Measurements from ENCODE around the gene LAMB2.

LAMB2 gene

DNA sequence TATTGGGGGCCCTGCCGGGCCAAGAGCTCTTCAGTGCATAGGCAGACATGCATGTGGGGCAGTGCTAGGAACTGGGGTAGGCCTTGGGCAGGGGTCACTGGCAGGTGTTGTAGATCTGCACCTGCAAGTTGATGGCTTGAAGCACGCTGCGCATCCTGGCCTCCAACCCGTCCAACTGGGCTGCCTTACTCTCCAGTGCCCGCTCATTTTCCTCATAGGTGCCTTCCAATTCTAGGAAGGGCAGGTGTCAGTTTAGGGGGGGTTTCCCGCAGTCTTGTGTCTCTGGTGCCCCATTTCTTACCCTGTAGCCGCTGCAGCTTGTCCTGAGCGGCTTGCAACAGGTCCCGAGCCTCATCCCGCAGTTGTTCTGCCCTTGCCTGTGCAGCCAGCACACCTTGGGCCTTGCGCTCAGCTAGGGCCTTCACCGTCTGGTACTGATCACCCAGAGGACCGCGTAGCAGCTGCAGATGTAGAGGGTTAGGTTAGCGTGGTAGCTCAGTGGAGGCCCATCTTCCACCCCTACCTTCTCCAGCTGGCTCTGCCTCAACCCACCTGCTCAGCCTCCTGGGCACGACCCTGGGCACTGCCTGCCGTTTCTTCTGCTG, 11.6 kb downstream of the LAMB2 start:
- DNase-seq (ENCODE audit: low read depth in 2 of 2): no peak

DNA sequence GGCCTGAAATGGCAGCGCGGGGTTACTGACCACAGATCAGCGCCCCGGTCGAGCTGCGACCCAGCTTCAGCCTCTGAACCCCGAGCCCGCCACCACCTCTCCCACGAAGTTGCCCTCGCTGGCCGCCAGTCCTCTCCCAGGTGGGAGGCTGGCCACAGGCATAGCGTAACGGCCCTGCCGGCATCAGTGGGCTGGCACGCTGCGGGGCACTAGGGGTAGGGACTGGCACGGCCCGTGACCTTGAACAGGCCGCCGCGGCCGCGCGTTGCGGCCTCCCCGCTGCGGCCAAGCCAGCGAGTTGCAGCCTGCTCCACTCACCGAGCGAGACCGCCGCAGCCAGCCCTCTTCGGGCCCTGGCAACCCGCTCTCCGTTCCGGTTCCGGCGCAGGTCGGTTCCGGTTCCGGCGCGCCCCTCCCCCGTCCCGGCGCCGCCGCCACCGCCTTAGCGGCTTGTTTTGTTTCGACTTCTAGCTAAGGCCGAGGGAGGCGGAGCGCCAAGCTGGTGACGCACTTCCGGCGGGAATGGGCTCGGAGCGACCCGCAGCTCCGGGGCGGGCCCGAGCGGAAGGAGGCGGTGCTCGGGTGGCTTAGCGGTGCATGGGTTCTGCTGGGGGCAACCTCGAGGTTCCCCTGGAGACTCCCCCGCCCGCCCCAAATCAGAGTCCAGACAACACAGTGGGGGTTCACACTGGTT, 12.3 kb downstream of the LAMB2 start, which contains the start of gene USP19:
Gene USP19 (minus strand): TSS at position 386 of the 694 bp plus-strand sequence. CDS start 1,678 bp downstream, outside the sequence.
- peak; percentile 83 for DNase-seq (ENCODE audit: low read depth in 2 of 2)

DNA sequence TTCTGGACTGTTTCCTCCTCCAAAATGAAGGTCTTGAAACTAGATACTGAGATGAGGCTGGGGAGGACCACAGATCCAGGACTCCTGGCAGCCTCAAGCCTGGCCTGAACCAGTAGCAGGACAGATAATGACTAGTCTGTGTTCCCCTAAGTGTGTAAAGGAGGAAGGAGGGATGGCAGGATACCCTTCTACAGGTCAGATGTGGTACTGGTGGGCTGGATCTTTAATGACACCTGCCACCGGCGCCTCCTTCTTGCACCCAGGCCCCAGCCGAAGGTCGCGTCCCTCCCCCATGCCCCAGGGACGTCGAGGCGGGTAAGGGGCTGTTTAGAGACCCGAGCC, 12.8 kb downstream of the LAMB2 start:
- DNase-seq (ENCODE audit: low read depth in 2 of 2): no peak

DNA sequence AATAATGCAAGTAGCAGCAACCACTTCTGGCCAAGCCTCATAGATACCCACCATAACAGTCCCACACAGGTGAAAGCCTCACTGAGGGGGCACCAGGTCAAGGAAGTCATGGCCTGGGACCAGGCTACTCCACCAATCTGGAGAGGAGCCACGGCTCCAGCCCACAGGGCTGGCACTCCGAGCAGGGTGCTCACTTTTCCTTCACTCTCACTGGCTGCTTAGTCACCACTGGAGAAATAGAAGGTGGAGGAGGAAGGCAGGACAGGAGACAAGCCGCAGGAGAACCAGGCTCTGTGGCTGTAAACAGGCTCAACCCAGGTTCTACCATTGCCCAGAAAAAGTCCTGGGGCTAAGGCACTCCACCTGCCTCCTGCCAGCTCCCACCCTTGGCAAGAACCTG, 13.4 kb downstream of the LAMB2 start:
- DNase-seq (ENCODE audit: low read depth in 2 of 2): no peak

DNA sequence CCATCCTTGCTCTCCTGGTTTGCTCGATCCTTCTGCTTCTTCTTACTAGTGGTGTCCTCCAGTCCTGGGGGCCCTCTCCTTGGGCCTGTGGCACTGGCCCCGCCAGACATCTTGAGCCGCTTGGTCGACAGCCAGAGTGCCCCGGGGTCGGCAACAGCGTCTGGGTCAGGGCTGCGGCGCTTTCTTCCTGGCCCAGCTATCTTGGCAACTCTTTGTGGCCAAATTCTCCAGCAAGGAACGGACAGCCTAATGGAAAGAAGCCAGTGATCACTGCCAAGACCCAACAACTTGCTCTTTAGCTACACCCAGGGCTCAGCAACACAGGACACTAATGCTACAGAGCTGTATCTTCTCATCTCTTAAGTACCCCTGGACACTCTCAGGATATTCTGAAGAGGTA, 13.8 kb downstream of the LAMB2 start:
- DNase-seq (ENCODE audit: low read depth in 2 of 2): no peak

DNA sequence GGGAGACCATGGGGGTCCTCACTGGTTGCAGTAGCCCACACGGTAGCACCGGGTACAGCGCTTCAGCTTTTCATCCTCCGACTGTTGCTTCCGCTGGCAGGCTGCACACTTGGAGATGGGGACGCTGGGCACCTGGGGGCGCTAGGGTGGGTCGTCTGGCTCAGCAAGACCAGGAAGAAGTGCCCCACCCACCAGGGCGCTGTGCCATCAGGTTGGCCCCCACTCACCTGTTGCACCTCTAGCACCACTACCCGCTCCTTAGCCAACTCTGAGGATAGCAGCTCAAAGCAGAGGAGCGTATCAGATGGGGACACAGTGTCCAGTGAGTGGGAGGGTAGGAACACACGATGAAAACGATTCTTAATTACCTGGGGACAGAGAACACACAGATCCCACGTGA, 20.6 kb downstream of the LAMB2 start:
- DNase-seq (ENCODE audit: low read depth in 2 of 2): no peak

DNA sequence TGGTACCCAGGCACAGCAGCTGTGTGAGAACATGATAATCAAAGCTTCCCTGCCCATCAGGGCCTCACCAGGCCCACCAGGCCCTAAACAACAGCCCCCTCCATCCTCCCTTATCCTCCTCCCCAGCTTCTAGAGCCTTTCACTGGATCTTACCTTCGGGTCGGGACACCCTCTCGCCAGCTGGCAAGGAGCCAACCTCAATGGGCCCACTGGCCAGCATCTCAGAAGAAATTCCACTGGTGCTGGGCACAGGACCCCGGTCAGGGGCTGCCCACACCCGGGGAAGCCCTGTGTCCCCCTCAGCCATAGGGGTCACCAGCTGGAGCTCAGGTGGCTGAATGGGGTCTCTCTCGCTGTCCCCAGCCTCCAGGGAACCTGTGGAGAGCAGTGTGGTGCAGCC, 21.5 kb downstream of the LAMB2 start:
- no peak for DNase-seq (ENCODE audit: low read depth in 2 of 2)

DNA sequence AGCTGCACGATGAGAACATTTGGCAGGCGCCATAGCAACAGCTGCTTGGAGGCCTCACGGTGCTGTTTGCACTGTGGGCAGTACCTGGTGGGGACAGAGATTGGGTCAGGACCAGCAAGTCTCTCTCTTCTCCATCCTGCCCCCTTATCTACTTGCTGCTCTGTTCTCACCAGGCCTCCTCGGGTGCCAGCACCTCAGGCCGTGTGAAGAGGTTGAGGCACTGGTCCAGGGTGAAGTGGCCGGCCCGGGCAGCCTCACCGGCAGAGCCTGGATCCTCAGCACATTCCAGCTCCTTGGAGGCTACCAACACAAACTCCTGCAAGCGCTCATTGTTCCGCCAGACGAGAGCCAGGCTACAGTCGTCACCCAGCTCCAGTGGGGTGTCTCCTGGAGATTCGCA, 22.1 kb downstream of the LAMB2 start:
- DNase-seq (ENCODE audit: low read depth in 2 of 2): no peak

DNA sequence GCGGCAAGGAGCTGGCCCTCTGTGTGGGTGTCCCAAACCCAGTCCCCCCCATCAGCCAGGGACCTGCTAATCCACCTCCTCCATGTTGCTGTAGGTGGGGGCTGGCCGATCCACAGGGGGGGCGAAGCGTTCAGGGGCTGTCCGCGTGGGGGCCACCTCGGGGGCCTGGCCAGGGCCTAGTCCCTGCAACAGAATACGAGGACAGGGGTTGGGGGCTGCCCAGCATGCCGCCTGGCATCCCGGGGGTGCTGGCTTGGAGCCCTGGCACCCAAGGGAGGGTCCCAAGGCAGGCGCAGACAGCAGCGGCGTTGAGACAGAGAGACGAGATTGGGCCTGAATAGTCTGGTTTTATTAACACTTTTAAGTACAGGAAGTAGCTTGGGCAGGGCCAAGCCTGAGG, 24.5 kb downstream of the LAMB2 start:
- no peak for DNase-seq (ENCODE audit: low read depth in 2 of 2)

DNA sequence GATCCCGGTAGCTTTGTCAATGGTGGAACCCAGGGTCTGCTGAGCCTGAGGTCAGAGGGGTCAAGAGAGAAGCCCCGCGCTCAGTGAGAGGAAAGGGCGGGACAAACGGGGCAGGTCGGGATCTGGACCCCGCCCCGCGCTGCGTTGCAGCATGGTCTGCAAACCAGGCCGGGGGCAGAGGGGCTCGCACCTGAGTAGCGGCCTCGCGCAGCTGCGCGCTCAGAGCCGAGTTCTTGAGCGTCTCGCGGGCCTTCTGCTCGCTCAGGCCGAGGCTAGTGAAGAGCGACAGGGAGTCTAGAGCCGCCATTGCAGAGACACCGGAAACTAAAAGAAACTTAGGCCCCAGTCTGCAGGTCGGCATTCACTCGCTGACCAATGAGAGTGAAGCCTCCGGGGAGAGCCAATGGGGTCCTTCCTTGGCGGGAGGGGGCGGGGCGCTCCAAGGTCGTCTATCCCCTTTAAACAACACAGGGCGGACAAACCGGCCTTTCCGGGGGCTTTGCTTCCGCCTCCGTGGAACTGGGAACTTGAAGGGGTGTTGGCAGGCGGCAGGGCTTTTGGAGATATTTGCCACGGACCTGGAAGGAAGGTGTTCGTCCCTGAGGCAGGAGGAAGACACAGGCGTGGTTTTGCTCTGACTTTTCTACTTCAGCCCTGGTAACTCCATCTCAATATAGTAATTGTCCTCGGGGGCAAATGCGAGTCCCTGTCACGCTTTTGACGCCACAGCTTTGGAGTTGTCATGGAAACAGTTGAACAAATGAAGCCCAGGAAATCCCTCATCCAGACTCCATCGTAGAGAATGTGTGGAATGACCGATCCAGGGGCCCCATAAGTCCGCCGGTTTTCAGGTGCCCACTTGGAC, 28.2 kb downstream of the LAMB2 start, which contains the start of gene QARS1:
Gene QARS1 (minus strand): TSS at position 331 of the 865 bp plus-strand sequence. CDS start 24 bp downstream, at position 307.
- DNase-seq (ENCODE audit: low read depth in 2 of 2): peak; percentile 85 to 86

DNA sequence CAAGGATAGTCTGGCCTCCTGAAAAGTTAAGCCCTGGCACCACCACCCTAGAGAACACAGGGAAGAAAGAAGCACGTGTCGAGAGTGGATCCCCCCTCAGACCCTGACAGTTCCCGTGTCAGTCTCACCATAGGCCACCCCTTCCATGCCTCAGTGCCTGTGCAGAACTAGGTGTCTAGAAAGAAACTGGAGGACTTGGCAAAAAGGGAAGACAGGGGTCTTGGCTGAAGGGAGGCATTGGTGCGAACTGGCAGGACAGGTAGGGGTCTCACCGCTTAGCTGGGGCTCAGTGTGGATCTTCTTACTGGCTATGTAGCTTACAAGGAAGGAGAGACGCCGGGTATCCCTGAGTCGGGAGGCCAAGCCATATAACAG, 28.8 kb downstream of the LAMB2 start:
- DNase-seq (ENCODE audit: low read depth in 2 of 2): no peak

DNA sequence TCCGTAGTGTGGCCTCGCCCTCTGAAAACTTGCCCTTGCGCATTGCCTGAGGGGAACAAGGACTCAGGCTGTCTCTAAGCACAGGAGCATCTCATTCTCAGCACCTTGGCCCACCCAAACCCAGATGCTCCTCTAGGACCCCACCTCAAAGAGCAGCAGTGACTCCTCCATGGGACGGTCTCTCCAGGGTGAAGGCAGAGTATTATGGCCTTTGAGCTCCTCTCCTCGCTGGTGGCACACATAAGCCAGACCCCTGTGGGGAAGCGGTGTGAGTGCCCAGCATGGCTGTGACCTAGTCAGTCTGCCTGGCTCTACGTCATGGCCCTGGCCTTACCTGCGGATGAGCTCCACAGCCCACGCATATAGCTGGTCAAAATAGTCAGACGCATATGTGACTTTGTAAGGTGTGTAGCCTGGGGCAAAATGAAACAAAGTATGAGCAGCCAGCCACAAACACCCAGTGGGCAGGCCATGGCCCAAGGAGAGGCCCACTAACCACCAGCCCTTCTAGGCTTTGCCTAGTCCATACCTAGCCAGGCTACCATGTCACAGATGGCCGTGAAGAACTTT, 32.7 kb downstream of the LAMB2 start:
- no peak for DNase-seq (ENCODE audit: low read depth in 2 of 2)

DNA sequence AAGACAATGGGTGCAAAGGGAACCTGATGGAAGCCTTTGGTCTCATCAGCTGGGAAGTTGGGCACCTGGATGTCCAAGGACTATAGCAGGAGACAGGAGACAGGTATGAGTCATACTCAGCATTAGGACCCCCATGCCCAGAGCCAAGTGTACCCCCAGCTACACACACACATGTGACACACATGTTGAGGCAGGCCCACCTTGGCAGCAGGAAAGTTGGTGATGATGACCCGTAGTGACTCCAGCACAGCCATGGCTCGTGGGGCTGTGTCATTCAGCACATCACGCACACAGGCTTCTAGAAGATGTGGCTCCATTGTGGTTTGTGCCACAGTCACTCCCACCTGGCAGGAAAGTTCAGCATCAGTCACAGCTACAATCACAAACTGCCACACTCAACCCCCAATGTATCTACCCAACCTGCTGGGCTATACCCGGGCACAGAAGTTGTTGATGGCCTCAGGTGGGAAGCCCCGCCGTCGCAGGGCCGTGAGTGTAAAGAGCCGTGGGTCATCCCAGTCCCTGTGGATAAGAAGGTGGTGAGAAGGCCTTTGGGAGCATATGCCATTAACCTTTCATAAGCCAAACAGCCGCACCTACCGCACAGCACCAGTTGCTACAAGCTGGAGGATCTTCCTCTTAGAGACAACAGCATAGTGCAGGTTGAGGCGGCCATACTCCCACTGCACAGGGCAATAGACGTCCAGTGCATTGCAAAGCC, 33.8 kb downstream of the LAMB2 start:
- DNase-seq (ENCODE audit: low read depth in 2 of 2): no peak

DNA sequence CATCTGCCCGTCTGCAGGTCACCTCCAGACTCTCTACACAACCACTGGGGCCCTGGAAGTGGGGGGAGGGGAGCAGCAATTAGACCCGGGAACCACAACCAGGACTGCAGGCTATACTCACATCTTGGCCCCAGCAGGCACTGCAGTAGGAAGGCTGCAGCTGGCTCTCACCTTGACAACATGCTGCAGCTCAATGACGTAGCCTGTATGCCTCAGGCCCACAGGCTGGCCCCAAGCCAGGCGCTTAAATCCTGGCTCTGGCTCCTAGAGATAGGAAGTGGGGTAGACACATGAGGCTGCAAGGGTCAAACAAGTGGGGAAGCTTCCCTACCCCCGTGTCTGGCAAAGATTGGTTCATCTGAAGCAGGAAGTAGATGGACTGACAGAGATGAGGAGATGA, 34.4 kb downstream of the LAMB2 start:
- no peak for DNase-seq (ENCODE audit: low read depth in 2 of 2)

DNA sequence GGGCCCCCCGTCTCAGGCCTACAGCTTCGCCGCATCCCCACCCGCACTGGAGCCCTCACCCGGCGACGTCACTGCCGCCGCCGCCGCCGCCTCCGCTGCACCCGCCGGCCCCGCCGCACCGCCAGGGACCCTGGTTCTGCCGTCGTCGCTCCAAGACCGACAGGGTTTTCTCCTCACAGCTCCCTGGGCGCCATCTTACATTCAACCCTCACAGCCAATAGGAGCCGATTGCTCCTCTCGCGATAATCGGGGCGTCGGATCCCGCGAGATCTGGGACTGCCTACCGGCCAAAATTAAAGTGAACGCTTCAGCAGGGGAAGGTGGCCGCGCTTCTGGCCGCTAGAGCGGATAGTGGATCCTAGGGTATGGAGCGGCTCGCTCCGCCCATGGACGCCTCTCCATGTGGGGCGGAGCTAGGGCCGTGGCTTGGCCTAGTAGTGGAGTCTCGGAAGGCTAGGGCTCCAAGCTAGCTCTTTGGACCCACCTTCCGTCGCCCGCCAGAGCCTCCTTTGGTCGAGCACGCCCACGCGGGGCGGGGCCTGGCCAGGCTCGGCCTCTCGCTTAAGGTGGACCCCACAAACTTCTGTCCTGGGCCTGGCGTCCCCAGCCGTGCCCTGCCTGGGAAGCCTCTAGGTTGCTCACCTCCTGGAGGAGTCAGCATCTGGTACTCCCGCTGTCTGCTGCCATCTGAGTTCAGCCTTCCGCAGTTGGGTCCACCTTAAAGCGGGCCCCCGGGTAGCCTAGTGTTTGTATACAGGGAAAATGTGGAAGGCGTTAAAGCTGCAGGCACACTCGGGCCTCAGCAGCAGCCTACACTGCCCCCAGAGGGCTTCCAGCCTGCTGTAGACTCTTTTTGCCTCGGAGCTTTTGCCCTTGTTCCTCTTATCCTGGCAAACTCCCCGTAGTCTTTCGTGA, 38.7 kb downstream of the LAMB2 start, which contains the start of gene QRICH1:
Gene QRICH1 (minus strand): TSS at position 219 of the 915 bp plus-strand sequence. CDS start 17,054 bp downstream, outside the sequence.
- peak; percentile 97 to 98 for DNase-seq (ENCODE audit: low read depth in 2 of 2)

DNA sequence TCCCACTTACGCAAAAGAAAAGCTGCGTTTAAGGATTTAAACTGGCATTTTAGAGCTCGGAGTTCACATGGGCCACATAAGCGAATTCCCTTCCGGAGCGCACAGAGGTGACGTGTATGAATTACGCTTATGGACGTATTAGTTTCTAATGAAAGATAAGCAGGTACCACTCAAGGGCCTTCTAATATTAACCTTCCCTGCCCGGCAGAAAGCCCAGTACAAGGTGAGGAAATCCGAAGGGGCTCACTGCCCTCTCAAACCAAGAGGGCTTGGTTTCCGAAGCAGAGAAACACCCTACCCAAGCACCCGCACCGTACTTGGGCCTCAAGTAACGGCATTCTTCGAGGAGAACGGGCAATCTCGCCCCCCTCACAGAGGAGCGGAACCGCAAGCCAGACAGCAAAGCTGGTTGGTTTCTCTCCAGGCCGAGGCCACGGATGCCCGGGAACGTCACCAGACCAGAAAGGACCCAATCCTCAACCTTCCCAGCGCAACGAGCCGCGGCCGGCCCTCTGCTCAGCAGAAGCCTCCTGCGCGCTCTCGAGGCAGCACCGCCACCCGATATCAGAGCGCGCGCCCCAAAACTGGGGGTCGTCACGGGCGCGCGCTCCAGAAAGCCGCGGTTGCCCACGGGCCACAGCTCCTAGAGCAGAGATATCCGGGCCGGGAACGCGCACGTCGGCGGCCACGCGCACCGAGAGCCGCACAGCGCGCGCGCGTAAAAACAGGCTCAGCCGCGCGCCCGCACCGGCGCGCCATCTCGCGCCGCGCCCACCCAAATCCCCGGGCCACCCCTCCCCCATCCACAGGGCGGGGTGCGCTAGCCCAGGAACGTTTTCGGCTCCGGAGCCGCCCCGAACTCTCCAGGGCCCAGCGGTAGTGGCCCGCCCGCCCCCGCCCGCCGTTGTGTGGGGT, 39.7 kb downstream of the LAMB2 start:
- DNase-seq (ENCODE audit: low read depth in 2 of 2): peak; percentile 49 to 50

DNA sequence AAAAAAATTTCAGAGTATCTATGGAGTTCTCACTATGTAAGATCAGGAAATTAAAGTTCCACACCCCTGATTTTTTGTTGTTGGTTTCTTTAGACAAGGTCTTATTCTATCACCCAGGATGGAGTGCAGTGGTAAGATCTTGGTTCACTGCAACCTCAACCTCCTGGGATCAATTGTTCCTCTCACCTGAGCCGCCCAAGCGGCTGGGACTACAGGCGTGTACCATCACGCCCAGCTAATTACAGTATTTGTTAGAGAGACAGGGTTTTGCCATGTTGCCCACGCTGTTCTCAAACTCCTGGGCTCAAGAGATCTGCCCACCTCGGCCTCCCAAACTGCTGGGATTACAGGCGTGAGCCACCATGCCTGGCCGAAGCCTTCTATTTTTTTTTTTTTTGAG, 51.4 kb downstream of the LAMB2 start:
- no peak for DNase-seq (ENCODE audit: low read depth in 2 of 2)

DNA sequence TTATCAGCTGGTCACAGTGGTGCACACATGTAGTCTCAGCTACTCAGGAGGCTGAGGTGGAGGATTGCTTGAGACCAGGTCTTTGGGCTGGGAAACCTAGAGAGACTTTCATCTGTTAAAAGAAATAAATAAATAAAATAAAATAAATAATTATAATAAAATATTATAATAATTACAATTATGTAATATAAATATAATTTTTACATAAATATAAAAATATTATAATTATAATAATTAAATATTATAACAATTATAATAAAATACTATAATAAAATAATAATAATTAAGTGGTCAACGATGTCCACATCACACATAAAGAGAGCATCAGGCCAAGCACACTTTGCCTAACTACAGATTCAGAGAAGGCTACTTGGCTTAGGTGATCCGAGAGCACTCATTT, 53.6 kb downstream of the LAMB2 start:
- no peak for DNase-seq (ENCODE audit: low read depth in 2 of 2)

DNA sequence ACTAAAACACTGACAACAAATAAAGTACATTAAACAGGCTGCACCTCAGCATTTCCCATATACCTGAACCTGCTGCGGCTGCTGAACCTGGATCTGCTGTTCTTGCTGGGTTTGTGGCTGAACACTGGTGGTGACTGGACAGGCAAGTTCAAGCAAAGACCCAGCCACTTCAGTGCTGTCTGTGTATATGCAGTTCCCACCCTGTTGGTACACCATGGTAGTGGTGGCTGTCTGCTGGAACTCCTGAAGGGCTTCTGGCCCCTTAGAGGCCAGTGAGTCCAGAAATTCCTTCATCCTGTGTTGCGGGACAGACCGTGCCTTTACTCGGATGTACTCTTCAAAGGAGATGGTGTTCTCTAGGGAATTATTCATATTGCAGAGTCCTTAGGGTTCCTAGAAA, 56.2 kb downstream of the LAMB2 start:
- DNase-seq (ENCODE audit: low read depth in 2 of 2): no peak
